WTC11 (cell line): ENCODE results near the gene ZC3H12C. TPM values are rescaled to one million over a fixed set of nuclear protein-coding genes. Genes with fewer than 3 reads are reported as not detected.

Source experiments
- ATAC-seq: fragments of 200-7000 bp; cut with Tn5 transposase; 2 replicates; pipeline ENCODE4 v1.10.0; 2021; ENCODE audit warnings: mild to moderate bottlenecking, moderate library complexity
- CTCF ChIA-PET: fragments of 300-600 bp; sonication (Branson Sonifier 250); formaldehyde crosslinking; loops from one replicate; lab custom pipeline; 2021; ENCODE audit warnings: antibody characterized with exemption; lab: Charles Lee
- POLR2A ChIA-PET: fragments of 350-600 bp; sonication (Branson Sonifier 250); formaldehyde crosslinking; loops from one replicate; lab custom pipeline; 2021; ENCODE audit warnings: antibody characterized with exemption; lab: Charles Lee
- DNase-seq: peaks from one replicate; pipeline ENCODE4 v3.0.0; 2021; ENCODE audit warnings: low spot score
- H3K27ac Mint-ChIP-seq: 2 replicates; pipeline ENCODE4 v1.8.0; 2021; ENCODE audit warnings: mixed read lengths
- H3K27me3 Mint-ChIP-seq: 2 replicates; pipeline ENCODE4 v1.8.0; 2021; ENCODE audit warnings: low read depth, mild to moderate bottlenecking, moderate library complexity, mixed read lengths
- H3K36me3 Mint-ChIP-seq: 2 replicates; pipeline ENCODE4 v1.8.0; 2021; ENCODE audit warnings: mixed read lengths
- H3K4me1 Mint-ChIP-seq: 2 replicates; pipeline ENCODE4 v1.8.0; 2022; ENCODE audit warnings: mixed read lengths
- H3K4me3 Mint-ChIP-seq: 2 replicates; pipeline ENCODE4 v1.8.0; 2021; ENCODE audit warnings: mild to moderate bottlenecking, moderate library complexity, mixed read lengths
- H3K9me3 Mint-ChIP-seq: 2 replicates; pipeline ENCODE4 v1.8.0; 2021; ENCODE audit warnings: mixed read lengths
- CBFB ChIP-seq: sonication (generic); formaldehyde crosslinking; IDR thresholded peaks from 2 replicates; pipeline ENCODE4 v1.8.1; 2022; ENCODE audit warnings: mild to moderate bottlenecking, low read depth, missing genetic modification reagents
- CREM ChIP-seq: sonication (generic); formaldehyde crosslinking; IDR thresholded peaks from 2 replicates; pipeline ENCODE4 v1.8.1; 2022; ENCODE audit warnings: mild to moderate bottlenecking, missing genetic modification reagents, moderate library complexity
- EMX1 ChIP-seq: fragments of 250-450 bp; sonication (Bioruptor Pico); IDR thresholded peaks from 2 replicates; pipeline ENCODE4 v1.8.0; 2021; ENCODE audit warnings: mild to moderate bottlenecking
- ETV6 ChIP-seq: sonication (generic); formaldehyde crosslinking; IDR thresholded peaks from 2 replicates; pipeline ENCODE4 v1.8.1; 2022; ENCODE audit warnings: mild to moderate bottlenecking, missing genetic modification reagents
- HMGA2 ChIP-seq: fragments of 250-450 bp; sonication (Bioruptor Pico); IDR thresholded peaks from 2 replicates; pipeline ENCODE4 v1.4.0; 2021; ENCODE audit warnings: mild to moderate bottlenecking, moderate library complexity
- NR1H2 ChIP-seq: sonication (generic); formaldehyde crosslinking; IDR thresholded peaks from 2 replicates; pipeline ENCODE4 v1.9.0; 2021; ENCODE audit warnings: mild to moderate bottlenecking, moderate library complexity, missing genetic modification reagents
- NR2C2 ChIP-seq: sonication (generic); formaldehyde crosslinking; IDR thresholded peaks from 2 replicates; pipeline ENCODE4 v1.8.0; 2022; ENCODE audit warnings: mild to moderate bottlenecking, missing genetic modification reagents
- RELA ChIP-seq: sonication (generic); formaldehyde crosslinking; IDR thresholded peaks from 2 replicates; pipeline ENCODE4 v1.8.1; 2022; ENCODE audit warnings: missing genetic modification reagents, mild to moderate bottlenecking, borderline replicate concordance
- SP1 ChIP-seq: sonication (generic); formaldehyde crosslinking; conservative IDR thresholded peaks from 2 replicates; pipeline ENCODE4 v1.8.1; 2022; ENCODE audit warnings: missing genetic modification reagents
- TP53 ChIP-seq: sonication (generic); formaldehyde crosslinking; IDR thresholded peaks from 2 replicates; pipeline ENCODE4 v1.8.1; 2023; ENCODE audit warnings: mild to moderate bottlenecking, missing genetic modification reagents
- ZNF219 ChIP-seq: sonication (generic); formaldehyde crosslinking; IDR thresholded peaks from 2 replicates; pipeline ENCODE4 v1.8.0; 2023; ENCODE audit warnings: missing genetic modification reagents, mild to moderate bottlenecking, borderline replicate concordance
- total RNA-seq: library from RNA; stranded (reverse); gene quantifications from 3 replicates; pipeline ENCODE4 v1.2.3, GENCODE V29; 2021
- TF ChIP-seq, protein P1 (sequence below): sonication (generic); formaldehyde crosslinking; IDR thresholded peaks from 2 replicates; pipeline ENCODE4 v1.8.1; 2022; ENCODE audit warnings: mild to moderate bottlenecking, missing genetic modification reagents, moderate library complexity, borderline replicate concordance
- TF ChIP-seq, protein P2 (sequence below): fragments of 250-450 bp; sonication (Bioruptor Pico); IDR thresholded peaks from 2 replicates; pipeline ENCODE4 v1.8.0; 2021; ENCODE audit warnings: mild to moderate bottlenecking
- TF ChIP-seq, protein P3 (sequence below): sonication (generic); formaldehyde crosslinking; IDR thresholded peaks from 2 replicates; pipeline ENCODE4 v1.8.0; 2022; ENCODE audit warnings: missing genetic modification reagents
- TF ChIP-seq, protein P4 (sequence below): sonication (generic); formaldehyde crosslinking; IDR thresholded peaks from 2 replicates; pipeline ENCODE4 v1.8.1; 2023; ENCODE audit warnings: mild to moderate bottlenecking, missing genetic modification reagents, borderline replicate concordance
- TF ChIP-seq, protein P5 (sequence below): sonication (generic); formaldehyde crosslinking; IDR thresholded peaks from 2 replicates; pipeline ENCODE4 v1.8.1; 2023; ENCODE audit warnings: mild to moderate bottlenecking, missing genetic modification reagents
- TF ChIP-seq, protein P6 (sequence below): sonication (generic); formaldehyde crosslinking; IDR thresholded peaks from 2 replicates; pipeline ENCODE4 v1.8.0; 2022; ENCODE audit warnings: mild to moderate bottlenecking, missing genetic modification reagents
- TF ChIP-seq, protein P7 (sequence below): sonication (generic); formaldehyde crosslinking; IDR thresholded peaks from 2 replicates; pipeline ENCODE4 v1.8.1; 2022; ENCODE audit warnings: low read depth, missing genetic modification reagents, borderline replicate concordance
- TF ChIP-seq, protein P8 (sequence below): fragments of 250-450 bp; sonication (Bioruptor Pico); IDR thresholded peaks from 2 replicates; pipeline ENCODE4 v1.9.0; 2021; ENCODE audit warnings: mild to moderate bottlenecking

The ZC3H12C gene
- total RNA-seq, 1 experiment from 2014 or later: 2.4 TPM

DNA sequence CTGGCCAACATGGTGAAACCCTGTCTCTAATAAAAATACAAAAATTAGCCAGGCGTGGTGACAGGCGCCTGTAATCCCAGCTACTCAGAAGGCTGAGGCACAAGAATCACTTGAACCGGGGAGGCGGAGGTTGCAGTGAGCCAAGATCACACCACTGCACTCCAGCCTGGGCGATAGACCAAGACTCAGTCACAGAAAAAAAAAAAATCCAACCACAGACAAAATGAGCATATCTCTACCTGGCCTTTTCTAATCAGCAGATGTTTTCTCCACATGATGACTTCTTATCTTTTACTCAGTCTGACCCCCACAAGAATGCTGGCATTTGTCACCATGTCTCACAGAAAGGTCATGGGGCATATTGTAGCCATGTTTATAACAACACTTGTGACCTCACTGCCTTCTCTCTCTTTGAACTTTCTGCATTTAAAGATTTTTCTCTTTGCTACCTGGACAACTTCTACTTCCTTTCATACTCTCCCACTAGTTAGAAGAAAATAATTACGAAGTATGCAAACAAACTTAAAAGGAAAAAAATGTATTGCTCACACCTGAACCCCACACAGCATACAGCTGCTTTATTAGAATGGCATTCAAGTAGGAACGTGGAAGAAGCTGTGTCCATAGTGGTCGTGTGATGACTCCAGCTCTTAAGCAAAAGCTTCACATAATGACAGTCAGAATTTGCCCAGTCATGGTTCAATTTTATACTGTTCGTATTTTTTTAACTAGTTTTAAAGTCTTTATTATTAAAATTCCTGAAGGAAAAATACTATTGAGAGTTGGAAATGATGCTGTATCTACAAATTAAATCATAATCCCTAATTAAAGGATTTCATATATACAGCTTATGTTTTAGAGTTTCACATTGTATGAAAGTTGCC, 65.4 kb downstream of the ZC3H12C start (continued):
- TF ChIP-seq, protein P1, sequence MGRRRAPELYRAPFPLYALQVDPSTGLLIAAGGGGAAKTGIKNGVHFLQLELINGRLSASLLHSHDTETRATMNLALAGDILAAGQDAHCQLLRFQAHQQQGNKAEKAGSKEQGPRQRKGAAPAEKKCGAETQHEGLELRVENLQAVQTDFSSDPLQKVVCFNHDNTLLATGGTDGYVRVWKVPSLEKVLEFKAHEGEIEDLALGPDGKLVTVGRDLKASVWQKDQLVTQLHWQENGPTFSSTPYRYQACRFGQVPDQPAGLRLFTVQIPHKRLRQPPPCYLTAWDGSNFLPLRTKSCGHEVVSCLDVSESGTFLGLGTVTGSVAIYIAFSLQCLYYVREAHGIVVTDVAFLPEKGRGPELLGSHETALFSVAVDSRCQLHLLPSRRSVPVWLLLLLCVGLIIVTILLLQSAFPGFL (CRISPR knock-in tag): no peak
- TF ChIP-seq, protein P2, sequence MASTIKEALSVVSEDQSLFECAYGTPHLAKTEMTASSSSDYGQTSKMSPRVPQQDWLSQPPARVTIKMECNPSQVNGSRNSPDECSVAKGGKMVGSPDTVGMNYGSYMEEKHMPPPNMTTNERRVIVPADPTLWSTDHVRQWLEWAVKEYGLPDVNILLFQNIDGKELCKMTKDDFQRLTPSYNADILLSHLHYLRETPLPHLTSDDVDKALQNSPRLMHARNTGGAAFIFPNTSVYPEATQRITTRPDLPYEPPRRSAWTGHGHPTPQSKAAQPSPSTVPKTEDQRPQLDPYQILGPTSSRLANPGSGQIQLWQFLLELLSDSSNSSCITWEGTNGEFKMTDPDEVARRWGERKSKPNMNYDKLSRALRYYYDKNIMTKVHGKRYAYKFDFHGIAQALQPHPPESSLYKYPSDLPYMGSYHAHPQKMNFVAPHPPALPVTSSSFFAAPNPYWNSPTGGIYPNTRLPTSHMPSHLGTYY (CRISPR knock-in tag): no peak
- TF ChIP-seq SP1 (CRISPR knock-in tag): no peak

DNA sequence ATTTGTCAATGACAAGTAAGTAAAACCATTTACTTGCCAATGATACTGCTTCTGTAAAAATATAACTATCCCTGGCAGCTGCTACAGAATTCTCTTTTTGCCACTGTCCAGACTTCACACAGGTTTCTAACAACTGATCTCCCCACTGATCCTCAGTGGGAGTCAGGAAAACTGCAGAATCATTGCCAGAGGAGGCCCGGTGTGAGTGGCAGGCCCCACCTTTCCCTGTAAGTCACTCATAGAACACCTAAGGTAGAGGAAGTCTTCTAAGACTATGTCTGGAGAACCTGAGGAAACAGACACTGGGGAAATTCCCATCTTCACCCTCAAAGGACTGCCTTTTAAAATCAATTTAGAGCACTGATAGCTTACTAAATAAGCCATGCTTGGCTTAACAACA, 66.3 kb downstream of the ZC3H12C start:
- no peak overlapping the region for H3K27ac Mint-ChIP-seq
- ATAC-seq (no peak), DNase-seq (no peak)
- no peaks in the 10 kb centered on the region for H3K27me3 Mint-ChIP-seq
- CTCF ChIA-PET: no interaction called here
- TF ChIP-seq TP53 (CRISPR knock-in tag): no peak
- TF ChIP-seq EMX1 (CRISPR knock-in tag): no peak
- no peak for TF ChIP-seq NR2C2 (CRISPR knock-in tag)
- TF ChIP-seq, protein P3, sequence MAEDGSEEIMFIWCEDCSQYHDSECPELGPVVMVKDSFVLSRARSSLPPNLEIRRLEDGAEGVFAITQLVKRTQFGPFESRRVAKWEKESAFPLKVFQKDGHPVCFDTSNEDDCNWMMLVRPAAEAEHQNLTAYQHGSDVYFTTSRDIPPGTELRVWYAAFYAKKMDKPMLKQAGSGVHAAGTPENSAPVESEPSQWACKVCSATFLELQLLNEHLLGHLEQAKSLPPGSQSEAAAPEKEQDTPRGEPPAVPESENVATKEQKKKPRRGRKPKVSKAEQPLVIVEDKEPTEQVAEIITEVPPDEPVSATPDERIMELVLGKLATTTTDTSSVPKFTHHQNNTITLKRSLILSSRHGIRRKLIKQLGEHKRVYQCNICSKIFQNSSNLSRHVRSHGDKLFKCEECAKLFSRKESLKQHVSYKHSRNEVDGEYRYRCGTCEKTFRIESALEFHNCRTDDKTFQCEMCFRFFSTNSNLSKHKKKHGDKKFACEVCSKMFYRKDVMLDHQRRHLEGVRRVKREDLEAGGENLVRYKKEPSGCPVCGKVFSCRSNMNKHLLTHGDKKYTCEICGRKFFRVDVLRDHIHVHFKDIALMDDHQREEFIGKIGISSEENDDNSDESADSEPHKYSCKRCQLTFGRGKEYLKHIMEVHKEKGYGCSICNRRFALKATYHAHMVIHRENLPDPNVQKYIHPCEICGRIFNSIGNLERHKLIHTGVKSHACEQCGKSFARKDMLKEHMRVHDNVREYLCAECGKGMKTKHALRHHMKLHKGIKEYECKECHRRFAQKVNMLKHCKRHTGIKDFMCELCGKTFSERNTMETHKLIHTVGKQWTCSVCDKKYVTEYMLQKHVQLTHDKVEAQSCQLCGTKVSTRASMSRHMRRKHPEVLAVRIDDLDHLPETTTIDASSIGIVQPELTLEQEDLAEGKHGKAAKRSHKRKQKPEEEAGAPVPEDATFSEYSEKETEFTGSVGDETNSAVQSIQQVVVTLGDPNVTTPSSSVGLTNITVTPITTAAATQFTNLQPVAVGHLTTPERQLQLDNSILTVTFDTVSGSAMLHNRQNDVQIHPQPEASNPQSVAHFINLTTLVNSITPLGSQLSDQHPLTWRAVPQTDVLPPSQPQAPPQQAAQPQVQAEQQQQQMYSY (CRISPR knock-in tag): no peak
- TF ChIP-seq, protein P4, sequence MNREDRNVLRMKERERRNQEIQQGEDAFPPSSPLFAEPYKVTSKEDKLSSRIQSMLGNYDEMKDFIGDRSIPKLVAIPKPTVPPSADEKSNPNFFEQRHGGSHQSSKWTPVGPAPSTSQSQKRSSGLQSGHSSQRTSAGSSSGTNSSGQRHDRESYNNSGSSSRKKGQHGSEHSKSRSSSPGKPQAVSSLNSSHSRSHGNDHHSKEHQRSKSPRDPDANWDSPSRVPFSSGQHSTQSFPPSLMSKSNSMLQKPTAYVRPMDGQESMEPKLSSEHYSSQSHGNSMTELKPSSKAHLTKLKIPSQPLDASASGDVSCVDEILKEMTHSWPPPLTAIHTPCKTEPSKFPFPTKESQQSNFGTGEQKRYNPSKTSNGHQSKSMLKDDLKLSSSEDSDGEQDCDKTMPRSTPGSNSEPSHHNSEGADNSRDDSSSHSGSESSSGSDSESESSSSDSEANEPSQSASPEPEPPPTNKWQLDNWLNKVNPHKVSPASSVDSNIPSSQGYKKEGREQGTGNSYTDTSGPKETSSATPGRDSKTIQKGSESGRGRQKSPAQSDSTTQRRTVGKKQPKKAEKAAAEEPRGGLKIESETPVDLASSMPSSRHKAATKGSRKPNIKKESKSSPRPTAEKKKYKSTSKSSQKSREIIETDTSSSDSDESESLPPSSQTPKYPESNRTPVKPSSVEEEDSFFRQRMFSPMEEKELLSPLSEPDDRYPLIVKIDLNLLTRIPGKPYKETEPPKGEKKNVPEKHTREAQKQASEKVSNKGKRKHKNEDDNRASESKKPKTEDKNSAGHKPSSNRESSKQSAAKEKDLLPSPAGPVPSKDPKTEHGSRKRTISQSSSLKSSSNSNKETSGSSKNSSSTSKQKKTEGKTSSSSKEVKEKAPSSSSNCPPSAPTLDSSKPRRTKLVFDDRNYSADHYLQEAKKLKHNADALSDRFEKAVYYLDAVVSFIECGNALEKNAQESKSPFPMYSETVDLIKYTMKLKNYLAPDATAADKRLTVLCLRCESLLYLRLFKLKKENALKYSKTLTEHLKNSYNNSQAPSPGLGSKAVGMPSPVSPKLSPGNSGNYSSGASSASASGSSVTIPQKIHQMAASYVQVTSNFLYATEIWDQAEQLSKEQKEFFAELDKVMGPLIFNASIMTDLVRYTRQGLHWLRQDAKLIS (CRISPR knock-in tag): no peak
- TF ChIP-seq ZNF219 (CRISPR knock-in tag): no peak
- TF ChIP-seq NR1H2 (CRISPR knock-in tag): no peak
- no peak for TF ChIP-seq RELA (CRISPR knock-in tag)
- TF ChIP-seq, protein P5, sequence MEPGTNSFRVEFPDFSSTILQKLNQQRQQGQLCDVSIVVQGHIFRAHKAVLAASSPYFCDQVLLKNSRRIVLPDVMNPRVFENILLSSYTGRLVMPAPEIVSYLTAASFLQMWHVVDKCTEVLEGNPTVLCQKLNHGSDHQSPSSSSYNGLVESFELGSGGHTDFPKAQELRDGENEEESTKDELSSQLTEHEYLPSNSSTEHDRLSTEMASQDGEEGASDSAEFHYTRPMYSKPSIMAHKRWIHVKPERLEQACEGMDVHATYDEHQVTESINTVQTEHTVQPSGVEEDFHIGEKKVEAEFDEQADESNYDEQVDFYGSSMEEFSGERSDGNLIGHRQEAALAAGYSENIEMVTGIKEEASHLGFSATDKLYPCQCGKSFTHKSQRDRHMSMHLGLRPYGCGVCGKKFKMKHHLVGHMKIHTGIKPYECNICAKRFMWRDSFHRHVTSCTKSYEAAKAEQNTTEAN: no peak
- no peak for TF ChIP-seq HMGA2 (CRISPR knock-in tag)
- TF ChIP-seq, protein P6, sequence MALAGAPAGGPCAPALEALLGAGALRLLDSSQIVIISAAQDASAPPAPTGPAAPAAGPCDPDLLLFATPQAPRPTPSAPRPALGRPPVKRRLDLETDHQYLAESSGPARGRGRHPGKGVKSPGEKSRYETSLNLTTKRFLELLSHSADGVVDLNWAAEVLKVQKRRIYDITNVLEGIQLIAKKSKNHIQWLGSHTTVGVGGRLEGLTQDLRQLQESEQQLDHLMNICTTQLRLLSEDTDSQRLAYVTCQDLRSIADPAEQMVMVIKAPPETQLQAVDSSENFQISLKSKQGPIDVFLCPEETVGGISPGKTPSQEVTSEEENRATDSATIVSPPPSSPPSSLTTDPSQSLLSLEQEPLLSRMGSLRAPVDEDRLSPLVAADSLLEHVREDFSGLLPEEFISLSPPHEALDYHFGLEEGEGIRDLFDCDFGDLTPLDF: no peak
- TF ChIP-seq, protein P7, sequence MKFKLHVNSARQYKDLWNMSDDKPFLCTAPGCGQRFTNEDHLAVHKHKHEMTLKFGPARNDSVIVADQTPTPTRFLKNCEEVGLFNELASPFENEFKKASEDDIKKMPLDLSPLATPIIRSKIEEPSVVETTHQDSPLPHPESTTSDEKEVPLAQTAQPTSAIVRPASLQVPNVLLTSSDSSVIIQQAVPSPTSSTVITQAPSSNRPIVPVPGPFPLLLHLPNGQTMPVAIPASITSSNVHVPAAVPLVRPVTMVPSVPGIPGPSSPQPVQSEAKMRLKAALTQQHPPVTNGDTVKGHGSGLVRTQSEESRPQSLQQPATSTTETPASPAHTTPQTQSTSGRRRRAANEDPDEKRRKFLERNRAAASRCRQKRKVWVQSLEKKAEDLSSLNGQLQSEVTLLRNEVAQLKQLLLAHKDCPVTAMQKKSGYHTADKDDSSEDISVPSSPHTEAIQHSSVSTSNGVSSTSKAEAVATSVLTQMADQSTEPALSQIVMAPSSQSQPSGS (CRISPR knock-in tag): no peak
- TF ChIP-seq, protein P8, sequence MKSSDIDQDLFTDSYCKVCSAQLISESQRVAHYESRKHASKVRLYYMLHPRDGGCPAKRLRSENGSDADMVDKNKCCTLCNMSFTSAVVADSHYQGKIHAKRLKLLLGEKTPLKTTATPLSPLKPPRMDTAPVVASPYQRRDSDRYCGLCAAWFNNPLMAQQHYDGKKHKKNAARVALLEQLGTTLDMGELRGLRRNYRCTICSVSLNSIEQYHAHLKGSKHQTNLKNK (CRISPR knock-in tag): no peak
- TF ChIP-seq ETV6 (CRISPR knock-in tag): no peak
- TF ChIP-seq CREM (CRISPR knock-in tag): no peak
- TF ChIP-seq CBFB (CRISPR knock-in tag): no peak
- TF ChIP-seq, protein P2 (CRISPR knock-in tag): no peak
- TF ChIP-seq, all 79 proteins: peak for 0
- peaks cover 3% of the 10 kb centered on the region for H3K4me1 Mint-ChIP-seq
- POLR2A ChIA-PET: no interaction called here
- peaks cover 6% of the 10 kb centered on the region for H3K36me3 Mint-ChIP-seq
- no peaks in the 10 kb centered on the region for H3K9me3 Mint-ChIP-seq
- no peak overlapping the region for H3K4me3 Mint-ChIP-seq
